Measurements from ENCODE around the gene DENND5B.
"Not testable (repeated sequence)": the region's sequence is repeated elsewhere in the genome, so short reads cannot be mapped to it uniquely, and the experiment has no call there.

The DENND5B gene

DNA sequence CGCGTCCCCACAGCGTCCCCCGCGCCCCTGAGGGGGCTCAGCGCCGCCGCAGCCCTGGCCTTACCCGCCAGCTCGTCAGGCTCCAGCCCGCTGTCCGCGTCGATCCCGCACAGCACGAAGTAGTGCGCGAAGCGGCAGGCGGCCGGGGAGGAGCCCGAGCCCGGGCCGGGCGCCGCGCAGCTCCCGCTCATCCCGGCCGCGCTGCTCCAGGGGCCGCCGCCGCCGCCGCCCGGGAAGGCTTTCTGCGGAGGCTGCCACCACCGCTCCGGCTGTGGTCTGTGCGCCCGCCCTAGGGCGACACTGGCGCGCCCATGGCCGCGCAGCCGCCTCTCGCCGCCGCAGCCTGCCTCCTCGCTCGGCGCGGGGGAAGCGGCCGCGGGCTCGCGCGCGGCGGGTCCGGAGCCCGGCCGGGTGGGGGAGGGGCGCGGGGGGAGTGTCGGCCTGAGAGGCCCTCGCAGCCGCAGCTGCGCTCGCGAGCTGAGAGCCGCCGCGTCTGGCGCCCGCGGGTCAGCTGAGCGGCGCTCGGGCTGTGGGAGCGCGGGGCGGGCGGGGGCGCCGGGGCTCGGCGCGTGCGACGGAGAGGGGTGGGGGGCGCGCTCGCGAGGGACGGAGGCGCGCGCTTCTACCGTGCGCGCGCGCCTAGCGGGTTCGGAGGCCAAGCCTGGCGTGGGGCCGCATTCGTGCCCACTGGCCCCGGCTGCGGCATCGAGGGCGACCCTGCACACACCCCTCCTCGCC, at the start of gene DENND5B:
Gene DENND5B (minus strand): TSS at position 495 of the 738 bp plus-strand sequence. CDS start 304 bp downstream, at position 191.
- DNase-seq = no peak

DNA sequence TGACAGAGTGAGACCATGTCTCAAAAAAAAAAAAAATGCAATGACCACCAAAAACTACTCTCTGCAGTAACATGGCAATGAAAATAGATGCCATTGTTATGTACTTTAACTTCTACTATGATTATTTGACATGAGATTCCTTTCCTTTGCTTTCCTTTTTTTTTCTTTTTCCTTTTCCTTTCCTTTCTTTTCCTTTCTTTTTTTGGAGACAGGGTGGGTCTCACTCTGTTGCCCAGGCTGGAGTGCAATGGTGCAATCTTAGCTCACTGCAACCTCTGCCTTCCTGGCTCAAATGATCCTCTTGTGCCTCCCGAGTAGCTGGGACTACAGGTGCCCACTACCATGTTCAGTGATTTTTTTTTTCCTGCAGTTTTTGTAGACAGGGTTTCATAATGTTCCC, 43.7 kb upstream of the DENND5B start:
- DNase-seq = no peak

DNA sequence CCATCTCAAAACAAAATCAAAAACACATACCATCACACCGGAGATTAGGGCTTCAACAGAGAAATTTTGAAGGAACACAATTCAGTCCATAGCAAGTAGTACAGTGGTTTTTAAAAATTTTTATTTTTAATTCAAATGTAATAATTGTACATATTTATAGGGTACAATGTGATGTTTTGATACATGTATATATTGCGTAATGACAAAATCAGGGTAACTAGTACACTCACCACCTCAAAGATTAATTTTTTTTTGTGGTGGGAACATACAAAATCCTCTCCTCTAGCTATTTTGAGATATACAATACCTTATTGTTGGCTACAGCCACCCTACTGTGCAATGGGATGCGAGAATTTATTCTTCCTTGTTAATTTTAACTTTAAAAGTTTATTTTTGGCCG, 42.5 kb upstream of the DENND5B start:
- no peak for DNase-seq

DNA sequence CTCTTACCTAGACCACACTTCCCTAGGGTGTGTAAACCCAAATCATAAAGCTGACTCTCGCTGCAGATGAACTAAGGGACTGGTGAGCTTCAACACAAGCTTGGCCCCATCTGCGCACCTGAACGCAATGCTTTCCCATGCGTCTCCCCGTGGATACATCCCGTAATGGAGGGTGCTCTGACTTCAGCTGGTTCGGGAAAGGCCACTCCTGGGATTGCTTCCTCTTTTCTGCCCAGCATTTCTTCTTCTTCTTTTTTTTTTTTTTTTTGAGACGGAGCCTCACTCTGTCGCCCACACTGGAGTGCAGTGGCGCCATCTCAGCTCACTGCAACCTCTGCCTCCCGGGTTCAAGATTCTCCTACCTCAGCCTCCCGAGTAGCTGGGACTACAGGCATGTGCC, 40.9 kb upstream of the DENND5B start:
- no peak for DNase-seq

DNA sequence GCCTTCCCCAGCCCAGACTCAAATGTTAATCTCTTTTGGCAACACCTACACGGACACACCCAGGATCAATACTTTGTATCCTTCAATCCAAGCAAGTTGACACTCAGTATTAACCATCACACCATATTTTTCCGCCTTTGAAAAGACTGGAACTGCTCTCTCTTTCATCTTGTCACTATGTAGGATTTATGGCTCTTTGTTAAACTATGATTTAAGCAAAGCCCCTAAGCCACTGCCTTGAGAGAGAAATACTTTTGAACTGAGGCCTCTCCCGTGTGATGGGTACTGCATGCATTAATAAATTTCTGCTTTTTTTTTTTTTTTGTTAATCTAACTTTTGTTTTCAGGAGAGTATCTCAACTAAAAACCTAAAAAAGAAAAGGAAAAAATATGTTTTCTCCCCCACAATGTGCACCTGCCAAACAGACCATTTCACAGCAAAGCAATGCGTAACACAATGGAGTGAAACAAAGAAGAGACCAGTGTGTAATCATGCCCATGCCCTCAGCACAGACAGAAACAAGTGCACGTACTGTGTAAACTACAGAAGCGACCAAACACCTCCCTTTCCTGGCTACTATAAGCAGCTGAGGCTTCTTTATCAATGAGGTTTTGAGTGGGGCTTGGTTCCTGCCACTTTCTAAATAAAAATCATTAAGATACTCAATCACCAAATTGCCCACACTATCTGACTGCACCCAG, 40.2 kb upstream of the DENND5B start:
- DNase-seq = no peak

DNA sequence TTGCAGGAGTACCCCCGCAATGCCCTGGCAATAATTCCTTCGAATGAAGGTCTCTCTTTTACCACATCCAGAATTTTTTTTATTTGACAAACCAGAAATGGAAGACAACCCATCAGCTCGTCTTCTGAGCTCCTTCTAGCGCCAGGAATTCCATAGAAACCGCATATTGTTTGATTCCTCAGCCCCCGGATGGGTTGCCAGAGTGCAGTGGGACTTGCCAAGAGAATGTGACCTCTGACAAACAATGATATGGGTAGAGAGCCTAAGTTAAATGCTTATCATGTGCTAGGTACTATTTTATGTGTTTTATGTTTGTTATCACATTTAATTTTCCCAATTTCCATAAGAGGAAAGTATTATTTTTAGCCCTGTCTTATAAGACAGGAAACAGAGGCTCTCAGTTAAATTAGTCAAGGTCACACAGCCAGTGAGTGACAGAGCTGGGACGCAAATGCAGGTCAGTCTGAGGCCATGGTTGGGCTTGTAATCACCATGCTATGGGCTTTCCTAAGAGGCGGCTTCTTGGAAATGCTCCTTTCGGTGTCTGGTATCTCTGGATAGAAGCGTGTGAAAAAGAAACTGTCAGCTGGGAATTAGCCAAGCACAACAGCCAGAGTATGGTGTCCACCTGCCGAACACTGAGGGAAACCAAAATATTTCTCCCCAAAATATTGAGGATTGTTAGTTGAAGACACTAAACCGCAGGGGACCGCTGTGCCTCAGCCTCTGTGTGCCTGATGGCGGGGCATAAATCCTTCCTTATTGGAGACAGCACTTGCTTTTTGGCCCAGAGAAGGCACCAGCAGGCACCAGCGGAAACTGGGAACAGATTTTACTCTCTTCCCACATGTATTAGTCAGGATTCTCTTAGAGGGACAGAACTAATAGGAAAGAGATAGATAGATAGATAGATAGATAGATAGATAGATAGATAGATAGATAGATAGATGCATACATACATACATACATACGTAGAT, 39.1 kb upstream of the DENND5B start:
- no peak for DNase-seq

DNA sequence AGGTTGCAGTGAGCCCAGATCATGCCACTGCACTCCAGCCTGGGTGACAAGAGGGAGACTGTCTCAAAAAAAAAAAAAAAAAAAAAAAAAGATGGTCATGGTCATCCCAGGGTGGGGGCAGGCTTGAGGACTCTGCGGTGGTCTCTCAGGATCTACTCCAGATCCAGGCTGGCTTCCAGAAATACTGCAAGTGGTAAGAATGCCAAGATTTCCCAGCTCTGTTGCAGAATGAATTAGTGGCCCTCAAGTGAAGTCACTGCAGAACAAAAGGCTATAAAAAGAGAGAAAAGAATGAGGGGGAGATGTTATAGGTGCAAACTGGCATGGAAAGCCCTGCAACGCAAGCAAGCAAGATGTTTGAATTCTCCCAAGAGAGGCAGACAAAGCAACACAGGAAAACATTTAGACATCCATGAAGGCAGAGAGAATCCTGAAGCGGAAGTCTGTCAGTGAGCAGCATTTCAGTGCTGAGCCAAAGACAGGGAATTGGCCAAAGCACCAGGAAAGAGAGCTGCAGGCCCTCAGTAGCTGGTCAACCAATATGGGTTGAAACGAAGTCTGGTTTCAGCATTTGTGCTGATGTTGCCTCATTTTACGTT, 36.6 kb upstream of the DENND5B start:
- no peak for DNase-seq

DNA sequence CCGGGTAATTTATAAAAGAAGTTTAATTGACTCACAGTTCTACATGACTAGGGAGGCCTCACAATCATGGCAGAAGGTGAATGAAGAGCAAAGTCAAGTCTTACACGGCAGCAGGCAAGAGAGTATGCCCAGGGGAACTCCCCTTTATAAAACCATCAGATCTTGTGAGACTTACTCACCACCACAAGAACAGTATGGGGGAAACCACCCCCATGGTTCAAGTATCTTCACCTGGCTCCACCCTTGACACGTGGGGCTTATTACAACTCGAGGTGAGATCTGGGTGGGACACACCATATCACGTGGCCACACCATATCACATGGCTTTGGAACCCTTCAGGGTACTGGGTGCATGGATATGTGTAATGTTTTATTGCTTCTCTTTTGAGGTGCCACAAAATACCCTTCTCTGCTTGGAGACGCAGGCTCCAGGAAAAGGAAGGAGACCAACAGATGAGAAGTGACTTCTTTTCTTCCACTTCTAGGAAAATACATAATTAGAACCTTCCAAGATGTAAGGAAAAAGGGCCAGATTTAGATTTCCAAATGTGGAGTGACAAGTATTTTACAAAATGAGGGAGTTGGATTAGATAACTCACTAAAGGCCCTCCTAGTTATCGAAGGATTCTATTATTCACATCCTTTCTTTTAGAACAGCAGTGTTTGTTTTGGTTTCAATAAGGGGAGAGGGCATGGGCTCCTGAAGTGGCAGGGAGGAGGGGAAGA, 35.5 kb upstream of the DENND5B start:
- no peak for DNase-seq

DNA sequence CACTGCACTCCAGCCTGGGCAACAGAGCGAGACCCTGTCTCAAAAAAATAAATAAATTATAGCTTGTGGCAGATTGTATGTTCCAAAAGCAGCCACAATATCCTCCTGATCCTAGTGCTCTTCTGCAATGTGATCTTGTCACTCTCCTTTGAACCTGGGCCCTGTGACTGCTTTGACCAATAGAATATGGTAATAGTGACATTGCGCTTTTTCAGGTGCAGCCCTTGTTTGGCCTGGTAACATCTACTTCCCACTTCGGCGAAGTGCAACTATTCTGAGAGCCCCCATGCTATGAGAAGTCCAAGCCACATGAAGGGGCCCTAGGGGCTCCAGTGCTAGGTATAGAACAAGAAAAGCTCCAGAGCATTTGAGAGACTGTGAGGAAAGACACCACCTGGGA, 31.1 kb upstream of the DENND5B start:
- no peak for DNase-seq

DNA sequence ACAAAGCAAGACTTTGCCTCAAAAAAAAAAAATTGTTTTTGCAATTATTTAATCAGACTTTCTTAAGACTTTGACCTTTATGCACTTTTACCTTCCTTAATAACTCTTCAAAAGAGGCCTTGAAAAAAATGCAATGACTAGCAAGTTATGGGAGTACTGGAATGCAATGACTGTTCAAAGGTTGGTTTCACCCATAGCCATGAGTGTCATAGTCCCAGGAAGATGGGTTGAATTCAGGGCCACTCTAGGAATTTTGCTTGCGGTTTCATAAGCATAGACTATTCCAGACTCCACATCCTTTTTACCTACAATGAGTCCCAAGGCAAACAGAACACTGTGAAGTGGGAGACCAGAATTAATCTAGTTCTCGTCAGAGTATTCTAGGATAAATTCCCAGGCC, 29.4 kb upstream of the DENND5B start:
- no peak for DNase-seq

DNA sequence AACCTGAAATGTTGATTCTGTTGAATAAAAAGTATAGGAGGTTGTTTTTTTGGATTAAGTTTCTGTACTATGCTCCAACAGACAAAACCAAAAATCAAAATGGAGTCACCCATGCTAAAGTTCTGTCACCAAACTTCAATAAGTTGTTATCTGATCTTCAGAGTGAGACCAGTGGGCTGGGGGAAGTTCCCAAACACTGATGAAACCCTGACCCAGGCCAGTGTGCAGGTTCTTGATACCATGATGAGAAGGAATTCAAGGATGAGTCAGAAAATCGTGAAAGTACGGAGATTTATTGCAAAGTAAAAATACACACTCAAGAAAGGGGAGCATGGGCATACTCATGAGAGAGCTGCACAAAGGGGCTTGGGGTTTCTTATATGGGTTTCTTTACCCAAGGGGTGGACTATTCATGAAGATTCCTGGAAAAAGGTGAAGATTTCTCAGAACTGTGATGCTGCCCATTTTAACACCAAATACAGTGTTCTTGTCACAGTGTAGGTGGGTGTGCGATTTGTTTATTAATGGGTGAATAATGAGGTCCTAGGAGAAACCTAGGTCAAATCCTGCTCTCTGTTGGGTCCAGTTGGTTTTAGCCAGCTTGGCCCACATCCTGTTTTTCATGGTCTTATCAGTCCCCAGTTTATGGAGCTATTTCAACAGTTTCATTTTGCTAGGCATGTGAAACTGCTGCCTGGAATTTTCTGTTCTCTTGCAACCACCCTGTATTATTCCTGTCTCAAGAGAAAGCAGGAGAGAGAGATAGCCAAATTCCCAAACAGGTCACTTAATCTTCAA, 27.5 kb upstream of the DENND5B start:
- DNase-seq = no peak

DNA sequence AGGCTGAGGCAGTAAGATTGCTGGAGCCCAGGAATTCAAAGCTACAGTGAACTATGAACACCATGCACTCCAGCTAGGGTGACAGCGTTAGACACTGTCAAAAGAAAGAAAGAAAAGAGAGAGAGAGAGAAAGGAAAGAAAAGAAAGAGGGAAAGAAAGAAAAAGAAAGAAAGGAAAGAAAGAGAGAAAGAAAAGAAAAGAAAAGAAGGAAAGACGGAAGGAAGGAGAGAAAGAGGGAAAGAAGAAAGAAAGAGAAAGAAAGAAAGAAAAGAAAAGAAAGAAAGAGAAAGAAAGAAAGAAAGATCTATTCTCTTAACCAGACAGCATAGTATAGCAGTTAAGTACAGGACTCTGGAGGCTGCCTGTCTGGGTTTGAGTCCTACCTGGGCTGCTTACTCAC, 21.9 kb upstream of the DENND5B start:
- no peak for DNase-seq

DNA sequence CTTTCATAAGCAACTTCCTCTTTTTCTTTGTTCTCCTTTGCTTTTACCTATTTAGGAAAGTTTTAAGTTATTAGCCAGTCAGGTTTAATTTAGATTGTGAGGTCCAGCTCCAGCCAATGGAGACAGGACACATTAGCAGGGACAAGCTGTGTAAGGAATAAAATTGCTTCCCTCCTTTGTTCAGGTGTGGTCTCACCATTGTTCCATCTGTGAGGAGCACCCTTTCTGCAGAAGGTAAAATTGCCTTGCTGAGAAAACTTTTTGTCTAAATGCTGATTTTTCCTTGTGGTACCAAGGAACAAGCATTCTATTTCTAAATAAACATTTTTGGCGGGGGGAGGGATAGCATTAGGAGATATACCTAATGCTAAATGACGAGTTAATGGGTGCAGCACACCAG, 17.4 kb upstream of the DENND5B start:
- DNase-seq = not testable (repeated sequence)

DNA sequence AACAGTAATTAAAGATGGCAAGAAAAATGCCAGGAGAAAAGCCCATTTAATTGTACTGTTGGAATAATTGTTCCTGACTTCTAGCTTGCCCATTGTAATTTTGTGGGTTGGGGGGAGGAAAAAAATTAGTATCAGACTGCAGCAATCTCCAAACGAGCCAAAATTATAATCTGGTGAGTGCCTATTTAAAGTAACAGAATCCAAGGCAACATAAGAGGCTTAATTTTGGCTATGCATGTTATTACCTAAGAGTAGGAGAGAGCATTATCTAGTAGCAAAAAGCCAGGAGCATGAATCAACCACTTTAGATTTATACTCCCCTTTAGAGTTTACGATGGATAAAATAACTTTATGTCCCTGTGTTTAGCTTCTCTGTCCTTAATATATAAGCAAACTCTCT, 14.6 kb upstream of the DENND5B start:
- DNase-seq = no peak

DNA sequence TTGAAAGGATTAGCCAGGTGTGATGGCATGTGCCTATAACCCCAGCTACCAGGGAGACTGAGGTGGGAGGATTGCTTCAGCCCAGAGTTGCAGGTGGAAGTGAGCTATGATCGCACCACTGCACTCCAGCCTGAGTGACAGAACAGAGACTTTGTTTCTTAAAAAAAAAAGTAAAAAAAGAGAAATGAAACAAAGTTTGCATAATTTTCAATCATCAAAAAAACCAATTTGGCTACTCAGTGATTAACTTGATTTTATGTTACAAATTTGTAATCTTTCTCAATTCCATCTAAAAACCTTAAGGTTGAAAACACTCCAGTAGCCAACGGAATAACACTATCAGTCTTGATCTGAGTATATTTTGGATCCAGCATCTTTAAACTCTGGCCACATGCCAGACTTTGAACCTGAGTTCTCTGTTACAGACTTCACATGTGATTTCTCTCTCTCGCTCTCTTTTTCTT, 12.6 kb upstream of the DENND5B start:
- DNase-seq = no peak

DNA sequence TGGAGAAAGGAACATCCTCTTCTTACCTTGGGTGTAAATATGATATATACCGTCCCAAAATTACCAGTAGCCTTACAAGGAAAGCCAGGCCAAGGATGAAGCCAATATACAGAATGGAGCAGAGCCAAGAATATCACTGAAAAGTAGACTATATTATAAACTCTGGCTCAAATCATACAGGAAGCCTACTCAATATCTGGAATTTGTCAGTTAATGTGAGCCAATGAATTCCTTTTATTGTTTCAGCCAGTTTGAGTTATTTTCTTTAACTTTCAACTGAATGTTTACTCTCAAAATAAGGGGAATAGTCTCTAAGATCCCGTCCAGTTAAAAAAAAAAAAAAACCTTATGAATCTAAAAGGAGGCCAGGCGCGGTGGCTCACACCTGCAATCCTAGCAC, 9.8 kb upstream of the DENND5B start:
- DNase-seq = no peak

DNA sequence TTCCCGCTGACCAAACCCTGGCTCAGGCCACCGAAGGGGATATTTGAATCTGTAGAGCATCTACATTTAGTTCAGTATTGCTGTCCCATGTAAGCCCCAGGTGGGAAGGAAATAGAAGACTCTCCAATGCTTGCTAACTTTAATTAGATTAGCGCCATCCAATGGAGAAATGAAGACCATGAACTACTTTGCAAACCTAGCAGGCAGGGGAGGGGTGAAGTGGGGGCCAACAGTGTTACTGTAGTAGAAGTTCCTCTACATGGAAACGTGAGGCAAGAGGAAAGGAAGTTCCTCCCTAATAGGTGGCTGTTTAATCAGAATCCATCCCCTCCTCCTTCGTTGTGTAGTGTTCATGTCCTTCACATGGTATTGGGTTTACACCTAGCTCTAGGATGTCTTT, 9.3 kb upstream of the DENND5B start:
- no peak for DNase-seq

DNA sequence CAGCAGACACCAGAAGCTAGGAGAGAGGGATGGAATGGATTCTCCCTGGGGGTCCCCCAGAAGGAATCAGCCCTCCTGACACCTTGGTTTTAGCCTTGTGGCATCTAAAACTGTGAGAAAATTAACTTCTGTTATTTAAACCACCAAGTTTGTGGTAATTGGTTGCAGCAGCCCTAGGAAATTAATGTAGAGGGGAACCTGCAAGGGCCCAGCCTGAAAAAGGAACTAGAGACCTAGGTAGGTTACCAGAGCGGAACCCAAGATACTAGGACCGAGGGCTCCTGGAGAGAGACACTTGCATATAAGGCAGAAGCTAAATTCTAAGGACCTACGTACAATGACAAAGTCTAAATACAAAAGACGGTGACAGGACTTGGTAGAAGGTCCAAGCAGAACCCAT, 8.1 kb upstream of the DENND5B start:
- no peak for DNase-seq

DNA sequence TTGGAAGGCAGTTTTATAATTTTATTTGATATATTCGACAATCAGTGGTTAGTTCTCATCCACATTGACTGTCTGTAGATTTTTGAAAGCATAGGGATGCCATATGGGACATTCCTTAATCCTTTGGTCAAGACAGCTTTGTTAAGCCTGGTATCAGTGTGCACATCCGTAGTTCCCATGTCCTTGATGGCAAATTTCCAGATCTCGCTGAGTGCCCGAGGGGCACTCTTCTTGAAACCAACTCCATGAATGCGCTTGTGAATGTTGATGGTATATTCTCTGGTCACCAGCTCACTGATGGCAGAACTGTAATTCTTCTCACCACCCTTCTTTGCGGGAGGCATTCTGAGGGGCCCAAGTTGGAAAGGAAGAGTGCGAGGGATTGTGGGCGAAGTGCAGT, 6.1 kb upstream of the DENND5B start:
- no peak for DNase-seq

DNA sequence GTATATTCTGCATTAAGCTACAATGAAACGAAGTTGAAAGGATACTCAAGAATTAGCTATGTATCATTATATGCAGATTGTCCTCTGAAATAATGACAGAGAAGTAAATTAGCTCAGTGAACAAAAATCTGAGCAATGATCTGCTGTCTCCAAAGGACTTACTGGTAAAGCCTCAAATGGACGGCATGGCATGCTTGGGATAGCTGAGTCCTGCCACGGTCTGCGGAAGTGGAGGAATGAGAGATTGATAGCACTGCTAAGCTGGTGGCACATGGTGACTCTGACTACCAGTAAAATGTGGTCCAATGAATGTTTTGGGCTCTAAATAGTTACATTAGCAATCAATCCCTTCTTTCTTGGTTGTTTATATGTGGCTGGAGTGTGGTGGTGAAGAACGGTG, 3.7 kb upstream of the DENND5B start:
- DNase-seq = no peak

DNA sequence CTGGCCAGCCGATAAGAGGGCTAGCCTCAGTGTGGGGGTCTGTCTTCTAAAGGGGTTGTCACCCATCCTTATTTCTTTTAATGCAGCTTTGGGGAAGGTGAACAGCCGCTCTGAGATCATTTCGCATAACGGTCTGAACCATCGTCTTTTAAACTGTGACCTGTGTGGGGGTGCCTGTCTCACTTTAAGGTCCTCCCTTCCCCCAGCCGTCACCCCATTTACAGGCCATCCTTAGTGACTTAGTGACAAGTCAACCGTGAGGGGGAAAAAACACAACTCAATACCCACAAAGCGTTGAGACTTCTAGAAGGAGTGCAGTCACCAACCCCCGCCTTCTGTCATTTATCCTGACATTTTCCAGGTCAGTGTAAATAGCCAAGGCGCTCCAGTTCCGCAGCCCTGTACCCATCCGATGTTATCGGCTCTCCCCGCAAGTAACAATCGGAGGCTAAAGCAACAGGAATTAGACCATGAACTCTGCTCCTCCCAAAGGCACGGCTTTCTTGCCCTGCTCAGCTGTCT, 505 bp upstream of the DENND5B start:
- DNase-seq = no peak

All from NCI-H187 treated with DMSO at 0.1 percent for 48 hours (cell line).